Measurements from ENCODE around the gene EXOG. TPM values are rescaled to one million over a fixed set of nuclear protein-coding genes. Genes with fewer than 3 reads are reported as not detected.

The EXOG gene
- total RNA-seq, 2 donors from 2014 or later, result 23.4 to 36.6 TPM

- Histone ChIP-seq H3K36me3 (peaks cover 39% of the 10 kb centered on the region), H3K27me3 (no peaks in the 10 kb centered on the region), H3K4me3 (no peak overlapping the region), H3K27ac (no peak overlapping the region), H3K4me1 (peaks cover 0 to 14% of the 10 kb centered on the region in 2 donors), H3K9me3 (peaks cover 0 to 8% of the 10 kb centered on the region in 2 donors)
- no peak for TF ChIP-seq CTCF (IDR thresholded peaks at IDR 0.05)
- no peak for DNase-seq (ENCODE audit: low spot score)
Measured at GRCh38 chr3:38516669-38517068, 20.5 kb downstream of the EXOG start.

- H3K36me3 ChIP-seq, result peaks cover 39% of the 10 kb centered on the region
- DNase-seq (ENCODE audit: low spot score), result no peak
- TF ChIP-seq CTCF (IDR thresholded peaks at IDR 0.05), result no peak
- H3K4me3 ChIP-seq, result no peak overlapping the region
- peak overlapping the region; percentile 43 to 79 for H3K27ac ChIP-seq
- H3K27me3 ChIP-seq, result no peaks in the 10 kb centered on the region
- H3K9me3 ChIP-seq, result peaks cover 0 to 8% of the 10 kb centered on the region in 2 donors
- peaks cover 0 to 17% of the 10 kb centered on the region in 2 donors for H3K4me1 ChIP-seq
Measured at GRCh38 chr3:38519000-38519399, 22.9 kb downstream of the EXOG start.

GRCh38 chr3:38519651-38520050 is 23.5 kb downstream of the EXOG start:
- H3K27ac ChIP-seq, result peak overlapping the region; percentile 43 to 79
- no peak overlapping the region for H3K4me3 ChIP-seq
- peaks cover 40% of the 10 kb centered on the region for H3K36me3 ChIP-seq
- no peak for DNase-seq (ENCODE audit: low spot score)
- no peaks in the 10 kb centered on the region for H3K27me3 ChIP-seq
- peaks cover 0 to 17% of the 10 kb centered on the region in 2 donors for H3K4me1 ChIP-seq
- no peak for TF ChIP-seq CTCF (IDR thresholded peaks at IDR 0.05)
- H3K9me3 ChIP-seq, result peaks cover 0 to 8% of the 10 kb centered on the region in 2 donors

GRCh38 chr3:38521391-38521987 is 25.3 kb downstream of the EXOG start:
- peak; percentile 78 for DNase-seq (ENCODE audit: low spot score)
- peak; percentile 87 to 93 for TF ChIP-seq CTCF (IDR thresholded peaks at IDR 0.05)
- Histone ChIP-seq H3K9me3 (peaks cover 0 to 5% of the 10 kb centered on the region in 2 donors), H3K4me3 (no peak overlapping the region), H3K4me1 (peaks cover 0 to 17% of the 10 kb centered on the region in 2 donors), H3K27ac (peak overlapping the region; percentile 49 to 79), H3K27me3 (no peaks in the 10 kb centered on the region), H3K36me3 (peaks cover 38% of the 10 kb centered on the region)

GRCh38 chr3:38522002-38522401 is 25.9 kb downstream of the EXOG start:
- no peak overlapping the region for H3K4me3 ChIP-seq
- DNase-seq (ENCODE audit: low spot score), result no peak
- H3K36me3 ChIP-seq, result peaks cover 34% of the 10 kb centered on the region
- no peak for TF ChIP-seq CTCF (IDR thresholded peaks at IDR 0.05)
- no peaks in the 10 kb centered on the region for H3K9me3 ChIP-seq
- H3K4me1 ChIP-seq, result peaks cover 0 to 17% of the 10 kb centered on the region in 2 donors
- peak overlapping the region; percentile 49 to 79 for H3K27ac ChIP-seq
- no peaks in the 10 kb centered on the region for H3K27me3 ChIP-seq

Measured in right atrium auricular region (tissue), 2 donors.